ENCODE data around the gene NFKBIA. TPM values are rescaled to one million over a fixed set of nuclear protein-coding genes. Genes with fewer than 3 reads are reported as not detected.
"Not testable (repeated sequence)": the region's sequence is repeated elsewhere in the genome, so short reads cannot be mapped to it uniquely, and the experiment has no call there.

NFKBIA gene
- total RNA-seq, 2 experiments from 2014 or later = 289 to 293 TPM

GRCh38 chr14:35387219-35387618 lies 17.3 kb downstream of the NFKBIA start:
- Mint-ChIP-seq H3K4me1 (ENCODE audit: low read depth) (no peaks in the 10 kb centered on the region), H3K27ac (no peak overlapping the region), H3K9me3 (no peaks in the 10 kb centered on the region), H3K36me3 (ENCODE audit: low read depth) (no peaks in the 10 kb centered on the region), H3K4me3 (no peak overlapping the region), H3K27me3 (ENCODE audit: low read depth) (no peaks in the 10 kb centered on the region)
- CTCF ChIA-PET = no interaction called here
- DNase-seq = no peak
- intact Hi-C loops (cut with micrococcal nuclease) = no loop called here

GRCh38 chr14:35386673-35387125 lies 17.9 kb downstream of the NFKBIA start:
- Mint-ChIP-seq H3K9me3 (no peaks in the 10 kb centered on the region), H3K27me3 (ENCODE audit: low read depth) (no peaks in the 10 kb centered on the region), H3K36me3 (ENCODE audit: low read depth) (no peaks in the 10 kb centered on the region), H3K4me3 (no peak overlapping the region), H3K27ac (no peak overlapping the region), H3K4me1 (ENCODE audit: low read depth) (no peaks in the 10 kb centered on the region)
- intact Hi-C loops (cut with micrococcal nuclease) = no loop called here
- CTCF ChIA-PET = no interaction called here
- no peak for DNase-seq

GRCh38 chr14:35385042-35385839 lies 19.3 kb downstream of the NFKBIA start:
- intact Hi-C loops (cut with micrococcal nuclease) = no loop called here
- CTCF ChIA-PET = no interaction called here
- H3K4me3 Mint-ChIP-seq = no peak overlapping the region
- no peaks in the 10 kb centered on the region for H3K4me1 Mint-ChIP-seq (ENCODE audit: low read depth)
- H3K36me3 Mint-ChIP-seq (ENCODE audit: low read depth) = no peaks in the 10 kb centered on the region
- H3K27me3 Mint-ChIP-seq (ENCODE audit: low read depth) = no peaks in the 10 kb centered on the region
- no peak for DNase-seq
- H3K27ac Mint-ChIP-seq = no peak overlapping the region
- H3K9me3 Mint-ChIP-seq = no peaks in the 10 kb centered on the region

GRCh38 chr14:35384455-35385041 lies 20.0 kb downstream of the NFKBIA start:
- Mint-ChIP-seq H3K36me3 (ENCODE audit: low read depth) (no peaks in the 10 kb centered on the region), H3K27ac (no peak overlapping the region), H3K9me3 (no peaks in the 10 kb centered on the region), H3K27me3 (ENCODE audit: low read depth) (no peaks in the 10 kb centered on the region), H3K4me3 (no peak overlapping the region), H3K4me1 (ENCODE audit: low read depth) (no peaks in the 10 kb centered on the region)
- no peak for DNase-seq
- CTCF ChIA-PET = no interaction called here
- intact Hi-C loops (cut with micrococcal nuclease) = no loop called here

- intact Hi-C loops (cut with micrococcal nuclease) = no loop called here
These were observed 20.7 kb downstream of the NFKBIA start for GRCh38 chr14:35383569-35384454.

GRCh38 chr14:35380794-35381193 lies 23.8 kb downstream of the NFKBIA start:
- no peak overlapping the region for H3K27ac Mint-ChIP-seq
- H3K9me3 Mint-ChIP-seq = no peaks in the 10 kb centered on the region
- no peak for DNase-seq
- CTCF ChIA-PET = interaction anchor here (1.2 kb wide), 1 partner anchor 11 kb away, joined by 3 read pairs; no protein-coding TSS in a partner anchor
- H3K4me1 Mint-ChIP-seq (ENCODE audit: low read depth) = peaks cover 2% of the 10 kb centered on the region
- no peaks in the 10 kb centered on the region for H3K36me3 Mint-ChIP-seq (ENCODE audit: low read depth)
- no peak overlapping the region for H3K4me3 Mint-ChIP-seq
- intact Hi-C loops (cut with micrococcal nuclease) = no loop called here
- H3K27me3 Mint-ChIP-seq (ENCODE audit: low read depth) = no peaks in the 10 kb centered on the region

More at GRCh38 chr14:35383569-35384454, 20.7 kb downstream of the NFKBIA start:
- no peaks in the 10 kb centered on the region for H3K4me1 Mint-ChIP-seq (ENCODE audit: low read depth)
- no peak overlapping the region for H3K27ac Mint-ChIP-seq
- H3K9me3 Mint-ChIP-seq = no peaks in the 10 kb centered on the region
- no peak overlapping the region for H3K4me3 Mint-ChIP-seq
- no peaks in the 10 kb centered on the region for H3K27me3 Mint-ChIP-seq (ENCODE audit: low read depth)
- no peak for DNase-seq
- CTCF ChIA-PET = no interaction called here
- H3K36me3 Mint-ChIP-seq (ENCODE audit: low read depth) = no peaks in the 10 kb centered on the region

GRCh38 chr14:35379234-35379933 lies 25.2 kb downstream of the NFKBIA start:
- CTCF ChIA-PET; H3K9me3 Mint-ChIP-seq; H3K4me1 Mint-ChIP-seq (ENCODE audit: low read depth); H3K27ac Mint-ChIP-seq; intact Hi-C loops (cut with micrococcal nuclease); H3K4me3 Mint-ChIP-seq; DNase-seq; H3K27me3 Mint-ChIP-seq (ENCODE audit: low read depth); H3K36me3 Mint-ChIP-seq (ENCODE audit: low read depth): not testable (repeated sequence)

- H3K4me3 Mint-ChIP-seq = no peak overlapping the region
- H3K4me1 Mint-ChIP-seq (ENCODE audit: low read depth) = peaks cover 6% of the 10 kb centered on the region
- H3K27ac Mint-ChIP-seq = no peak overlapping the region
- no peaks in the 10 kb centered on the region for H3K9me3 Mint-ChIP-seq
- H3K27me3 Mint-ChIP-seq (ENCODE audit: low read depth) = no peaks in the 10 kb centered on the region
- intact Hi-C loops (cut with micrococcal nuclease) = no loop called here
- DNase-seq = no peak
- H3K36me3 Mint-ChIP-seq (ENCODE audit: low read depth) = no peaks in the 10 kb centered on the region
- CTCF ChIA-PET = no interaction called here
These were observed 25.9 kb downstream of the NFKBIA start for GRCh38 chr14:35378425-35379233.

- H3K36me3 Mint-ChIP-seq (ENCODE audit: low read depth) = no peaks in the 10 kb centered on the region
- H3K27ac Mint-ChIP-seq = peak overlapping the region; percentile 63
- CTCF ChIA-PET = interaction anchor here (0.6 to 1.4 kb wide), 5 partner anchors 9 to 566 kb away, joined by 3 to 4 read pairs (median 3); no protein-coding TSS in a partner anchor
- H3K9me3 Mint-ChIP-seq = peaks cover 9% of the 10 kb centered on the region
- intact Hi-C loops (cut with micrococcal nuclease) = no loop called here
- H3K4me1 Mint-ChIP-seq (ENCODE audit: low read depth) = peaks cover 8% of the 10 kb centered on the region
- H3K4me3 Mint-ChIP-seq = no peak overlapping the region
- no peaks in the 10 kb centered on the region for H3K27me3 Mint-ChIP-seq (ENCODE audit: low read depth)
- DNase-seq = peak; percentile 35
These were observed 29.0 kb downstream of the NFKBIA start for GRCh38 chr14:35375558-35376025.

GRCh38 chr14:35374263-35374712 lies 30.3 kb downstream of the NFKBIA start:
- H3K36me3 Mint-ChIP-seq (ENCODE audit: low read depth) = no peaks in the 10 kb centered on the region

GRCh38 chr14:35373208-35373607 lies 31.3 kb downstream of the NFKBIA start:
- DNase-seq; H3K27me3 Mint-ChIP-seq (ENCODE audit: low read depth); H3K36me3 Mint-ChIP-seq (ENCODE audit: low read depth); H3K9me3 Mint-ChIP-seq; H3K4me3 Mint-ChIP-seq; intact Hi-C loops (cut with micrococcal nuclease); H3K27ac Mint-ChIP-seq: not testable (repeated sequence)
- H3K4me1 Mint-ChIP-seq (ENCODE audit: low read depth) = peaks cover 23% of the 10 kb centered on the region
- CTCF ChIA-PET = interaction anchor here (0.6 kb wide), 1 partner anchor 227 kb away, joined by 3 read pairs; no protein-coding TSS in a partner anchor

More at GRCh38 chr14:35374263-35374712, 30.3 kb downstream of the NFKBIA start:
- H3K4me1 Mint-ChIP-seq (ENCODE audit: low read depth) = peaks cover 16% of the 10 kb centered on the region
- CTCF ChIA-PET = interaction anchor here (0.9 to 1.3 kb wide), 2 partner anchors 8 to 38 kb away, joined by 3 read pairs; no protein-coding TSS in a partner anchor
- DNase-seq = no peak
- no peak overlapping the region for H3K4me3 Mint-ChIP-seq
- H3K27ac Mint-ChIP-seq = no peak overlapping the region
- H3K27me3 Mint-ChIP-seq (ENCODE audit: low read depth) = no peaks in the 10 kb centered on the region
- H3K9me3 Mint-ChIP-seq = peaks cover 9% of the 10 kb centered on the region
- intact Hi-C loops (cut with micrococcal nuclease) = no loop called here
